ENCODE results near the gene NEXN. TPM values are rescaled to one million over a fixed set of nuclear protein-coding genes. Genes with fewer than 3 reads are reported as not detected.
"Not testable (repeated sequence)": the region's sequence is repeated elsewhere in the genome, so short reads cannot be mapped to it uniquely, and the experiment has no call there.

NEXN gene
- total RNA-seq, 2 donors from 2014 or later = 5.7 TPM

DNA sequence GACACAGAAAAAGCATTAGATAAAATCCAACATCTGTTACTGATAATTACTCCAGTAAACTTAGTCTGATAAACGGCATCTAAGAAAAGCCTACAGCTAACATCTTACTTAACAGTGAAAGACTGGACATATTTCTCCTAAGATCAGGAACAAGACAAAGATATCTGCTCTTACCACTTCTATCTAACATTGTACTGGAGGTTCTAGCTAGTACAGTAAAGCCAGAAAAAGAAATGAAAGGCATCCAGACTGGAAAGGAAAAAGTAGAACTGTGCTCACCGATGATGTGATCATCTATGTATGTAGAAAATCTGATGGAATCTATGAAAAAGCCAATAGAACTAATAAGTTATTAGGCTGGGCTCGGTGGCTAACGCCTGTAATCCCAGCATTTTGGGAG, 21.7 kb downstream of the NEXN start:
- no peak for DNase-seq
- Histone ChIP-seq H3K4me1 (ENCODE audit: control insufficient read depth, insufficient read depth, low read length) (no peaks in the 10 kb centered on the region), H3K27ac (ENCODE audit: low read depth, low read length) (no peak overlapping the region), H3K9ac (ENCODE audit: extremely low read depth, low read length, poor library complexity, severe bottlenecking) (no peak overlapping the region), H3K27me3 (ENCODE audit: control insufficient read depth, insufficient read depth, low read length, poor library complexity, severe bottlenecking) (peaks cover 34% of the 10 kb centered on the region), H3K9me3 (ENCODE audit: control insufficient read depth, low read length) (no peaks in the 10 kb centered on the region), H3K4me3 (ENCODE audit: low read length) (no peak overlapping the region), H3K36me3 (ENCODE audit: control insufficient read depth, insufficient read depth, low read length) (no peaks in the 10 kb centered on the region)
- TF ChIP-seq, protein P1, sequence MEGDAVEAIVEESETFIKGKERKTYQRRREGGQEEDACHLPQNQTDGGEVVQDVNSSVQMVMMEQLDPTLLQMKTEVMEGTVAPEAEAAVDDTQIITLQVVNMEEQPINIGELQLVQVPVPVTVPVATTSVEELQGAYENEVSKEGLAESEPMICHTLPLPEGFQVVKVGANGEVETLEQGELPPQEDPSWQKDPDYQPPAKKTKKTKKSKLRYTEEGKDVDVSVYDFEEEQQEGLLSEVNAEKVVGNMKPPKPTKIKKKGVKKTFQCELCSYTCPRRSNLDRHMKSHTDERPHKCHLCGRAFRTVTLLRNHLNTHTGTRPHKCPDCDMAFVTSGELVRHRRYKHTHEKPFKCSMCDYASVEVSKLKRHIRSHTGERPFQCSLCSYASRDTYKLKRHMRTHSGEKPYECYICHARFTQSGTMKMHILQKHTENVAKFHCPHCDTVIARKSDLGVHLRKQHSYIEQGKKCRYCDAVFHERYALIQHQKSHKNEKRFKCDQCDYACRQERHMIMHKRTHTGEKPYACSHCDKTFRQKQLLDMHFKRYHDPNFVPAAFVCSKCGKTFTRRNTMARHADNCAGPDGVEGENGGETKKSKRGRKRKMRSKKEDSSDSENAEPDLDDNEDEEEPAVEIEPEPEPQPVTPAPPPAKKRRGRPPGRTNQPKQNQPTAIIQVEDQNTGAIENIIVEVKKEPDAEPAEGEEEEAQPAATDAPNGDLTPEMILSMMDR (conservative IDR thresholded peaks at IDR 0.05) = no peak
- Mint-ChIP-seq H3K36me3 (ENCODE audit: low read depth) (no peaks in the 10 kb centered on the region), H3K4me3 (no peak overlapping the region), H3K27ac (no peak overlapping the region), H3K4me1 (no peaks in the 10 kb centered on the region), H3K27me3 (ENCODE audit: insufficient read depth) (peaks cover 67% of the 10 kb centered on the region), H3K9me3 (no peaks in the 10 kb centered on the region)
- 90 to 91% methylated on average over 4 of the region's 4 CpGs for WGBS, 2 experiments (ENCODE audit: insufficient coverage in 1 of 2, insufficient read length in 1 of 2)

DNA sequence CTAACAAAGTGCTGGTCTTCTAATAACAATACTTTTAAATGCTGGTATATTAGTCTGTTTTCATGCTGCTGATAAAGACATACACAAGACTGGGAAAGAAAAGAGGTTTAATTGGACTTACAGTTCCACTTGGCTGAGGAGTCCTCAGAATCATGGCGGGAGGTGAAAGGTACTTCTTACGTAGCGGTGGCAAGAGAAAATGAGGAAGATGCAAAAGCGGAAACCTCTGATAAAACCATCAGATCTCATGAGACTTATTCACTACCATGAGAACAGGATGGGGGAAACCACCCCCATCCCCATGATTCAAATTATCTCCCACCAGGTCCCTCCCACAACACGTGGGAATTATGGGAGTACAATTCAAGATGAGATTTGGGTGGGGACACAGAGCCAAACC, 30.5 kb downstream of the NEXN start:
- peaks cover 55% of the 10 kb centered on the region for H3K36me3 ChIP-seq (ENCODE audit: control insufficient read depth, insufficient read depth, low read length)
- not testable (repeated sequence) for H3K4me1 ChIP-seq (ENCODE audit: control insufficient read depth, insufficient read depth, low read length); H3K4me3 ChIP-seq (ENCODE audit: low read length); H3K9me3 Mint-ChIP-seq; H3K9me3 ChIP-seq (ENCODE audit: control insufficient read depth, low read length); H3K4me1 Mint-ChIP-seq; DNase-seq; H3K27me3 Mint-ChIP-seq (ENCODE audit: insufficient read depth); H3K27me3 ChIP-seq (ENCODE audit: control insufficient read depth, insufficient read depth, low read length, poor library complexity, severe bottlenecking); H3K4me3 Mint-ChIP-seq; H3K27ac ChIP-seq (ENCODE audit: low read depth, low read length); H3K27ac Mint-ChIP-seq; H3K9ac ChIP-seq (ENCODE audit: extremely low read depth, low read length, poor library complexity, severe bottlenecking)
- peaks cover 16% of the 10 kb centered on the region for H3K36me3 Mint-ChIP-seq (ENCODE audit: low read depth)
- WGBS, 2 experiments (ENCODE audit: insufficient coverage in 1 of 2, insufficient read length in 1 of 2) = 94 to 100% methylated on average over 1 to 5 of the region's 5 CpGs

DNA sequence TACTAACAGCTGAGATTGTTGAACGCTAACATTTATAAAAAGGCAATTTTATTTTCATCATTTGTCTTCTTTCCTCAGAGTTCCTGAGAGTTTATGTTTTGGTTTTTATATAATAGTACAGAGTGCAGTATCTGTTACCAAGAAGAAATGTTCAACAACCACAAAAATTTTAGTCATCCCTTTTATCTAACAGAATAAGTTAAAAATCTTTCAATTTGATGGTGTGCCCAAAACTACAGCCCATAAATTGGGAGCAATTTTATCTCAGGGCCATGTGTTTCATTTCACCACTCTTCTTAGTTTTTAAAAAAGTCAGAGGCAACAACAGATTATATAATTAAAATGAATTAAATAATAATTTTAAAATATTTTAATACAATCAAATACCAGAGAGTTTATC, 37.1 kb downstream of the NEXN start:
- H3K36me3 ChIP-seq (ENCODE audit: control insufficient read depth, insufficient read depth, low read length) = peaks cover 72% of the 10 kb centered on the region
- no peak overlapping the region for H3K4me3 Mint-ChIP-seq
- H3K9me3 ChIP-seq (ENCODE audit: control insufficient read depth, low read length) = no peaks in the 10 kb centered on the region
- H3K9ac ChIP-seq (ENCODE audit: extremely low read depth, low read length, poor library complexity, severe bottlenecking) = no peak overlapping the region
- peaks cover 15% of the 10 kb centered on the region for H3K36me3 Mint-ChIP-seq (ENCODE audit: low read depth)
- no peaks in the 10 kb centered on the region for H3K27me3 ChIP-seq (ENCODE audit: control insufficient read depth, insufficient read depth, low read length, poor library complexity, severe bottlenecking)
- TF ChIP-seq, protein P1 (conservative IDR thresholded peaks at IDR 0.05) = no peak
- no peaks in the 10 kb centered on the region for H3K4me1 Mint-ChIP-seq
- no peak overlapping the region for H3K27ac Mint-ChIP-seq
- WGBS, 2 experiments (ENCODE audit: insufficient coverage in 1 of 2, insufficient read length in 1 of 2) = 100% methylated on average over 1 of the region's 1 CpG; no CpG with 5 or more reads in 1 of the 2 experiments
- H3K4me1 ChIP-seq (ENCODE audit: control insufficient read depth, insufficient read depth, low read length) = no peaks in the 10 kb centered on the region
- no peaks in the 10 kb centered on the region for H3K9me3 Mint-ChIP-seq
- no peak overlapping the region for H3K27ac ChIP-seq (ENCODE audit: low read depth, low read length)
- no peaks in the 10 kb centered on the region for H3K27me3 Mint-ChIP-seq (ENCODE audit: insufficient read depth)
- no peak overlapping the region for H3K4me3 ChIP-seq (ENCODE audit: low read length)
- no peak for DNase-seq

DNA sequence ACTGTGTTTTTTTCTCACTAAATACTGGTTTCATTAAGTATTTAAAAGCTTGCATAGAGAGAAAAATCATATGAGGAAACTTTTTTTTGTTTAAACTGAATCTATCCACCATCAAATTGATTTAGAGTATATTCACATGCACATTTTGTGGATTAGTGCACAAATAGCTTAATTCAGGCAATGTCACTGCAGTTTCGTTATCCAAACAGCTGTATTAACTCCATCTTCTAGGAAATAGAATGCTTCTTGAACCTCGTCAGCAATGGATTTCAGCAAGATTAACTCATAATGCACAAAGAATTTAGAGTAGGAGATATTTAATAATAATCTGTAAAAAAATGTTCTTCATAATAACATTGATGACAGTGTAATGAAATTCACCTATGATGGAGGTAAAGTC, 37.5 kb downstream of the NEXN start:
- H3K9ac ChIP-seq (ENCODE audit: extremely low read depth, low read length, poor library complexity, severe bottlenecking) = no peak overlapping the region
- H3K27me3 ChIP-seq (ENCODE audit: control insufficient read depth, insufficient read depth, low read length, poor library complexity, severe bottlenecking) = no peaks in the 10 kb centered on the region
- H3K4me3 ChIP-seq (ENCODE audit: low read length) = no peak overlapping the region
- TF ChIP-seq, protein P1 (conservative IDR thresholded peaks at IDR 0.05) = no peak
- Mint-ChIP-seq H3K36me3 (ENCODE audit: low read depth) (peaks cover 12% of the 10 kb centered on the region), H3K27ac (no peak overlapping the region), H3K4me3 (no peak overlapping the region), H3K4me1 (no peaks in the 10 kb centered on the region), H3K27me3 (ENCODE audit: insufficient read depth) (no peaks in the 10 kb centered on the region), H3K9me3 (no peaks in the 10 kb centered on the region)
- peaks cover 72% of the 10 kb centered on the region for H3K36me3 ChIP-seq (ENCODE audit: control insufficient read depth, insufficient read depth, low read length)
- no peaks in the 10 kb centered on the region for H3K9me3 ChIP-seq (ENCODE audit: control insufficient read depth, low read length)
- H3K4me1 ChIP-seq (ENCODE audit: control insufficient read depth, insufficient read depth, low read length) = no peaks in the 10 kb centered on the region
- DNase-seq = no peak
- H3K27ac ChIP-seq (ENCODE audit: low read depth, low read length) = no peak overlapping the region
- 89 to 100% methylated on average over 1 to 2 of the region's 2 CpGs for WGBS, 2 experiments (ENCODE audit: insufficient coverage in 1 of 2, insufficient read length in 1 of 2)
